T47D (cell line): Measurements from ENCODE around the gene PTPRK.

Source experiments
- DNase-seq, 2 experiments: peaks; one replicate each; pipeline versions ENCODE4 v3.0.0 to v3.0.0-alpha.2; 2011 to 2012; ENCODE audit warnings: low read depth in 1 of 2, low spot score in 1 of 2
- JUND ChIP-seq: IDR thresholded peaks from 2 replicates; pipeline ENCODE4 v1.6.1; 2012; ENCODE audit warnings: low read depth
- in situ Hi-C: cut with HindIII; loops from 2 replicates; pipeline ENCODE4 v1.10.0; 2016; ENCODE audit warnings: low sequenced_read_pairs, low pct_unique_long_range_greater_than_20kb

The PTPRK gene

GRCh38 chr6:128409003-128409402 is 111.4 kb downstream of the PTPRK start:
- TF ChIP-seq JUND = no peak
- no peak for DNase-seq
- in situ Hi-C loops = no loop called here

GRCh38 chr6:128406453-128406852 is 113.9 kb downstream of the PTPRK start:
- TF ChIP-seq JUND = no peak
- DNase-seq = no peak
- in situ Hi-C loops = no loop called here

GRCh38 chr6:128403618-128404444 is 116.6 kb downstream of the PTPRK start:
- peak in 1 of 2 experiments; percentile 7 for DNase-seq
- in situ Hi-C loops = no loop called here
- TF ChIP-seq JUND = no peak

- no peak for TF ChIP-seq JUND
- DNase-seq = no peak
- in situ Hi-C loops = no loop called here
Observed at GRCh38 chr6:128400875-128401274, 119.5 kb downstream of the PTPRK start.

- TF ChIP-seq JUND = no peak
- in situ Hi-C loops = no loop called here
- no peak for DNase-seq
Observed at GRCh38 chr6:128397996-128398395, 122.4 kb downstream of the PTPRK start.

GRCh38 chr6:128395596-128395995 is 124.8 kb downstream of the PTPRK start:
- no peak for DNase-seq
- in situ Hi-C loops = no loop called here
- no peak for TF ChIP-seq JUND

GRCh38 chr6:128395188-128395587 is 125.2 kb downstream of the PTPRK start:
- in situ Hi-C loops = no loop called here
- TF ChIP-seq JUND = no peak

GRCh38 chr6:128394167-128394566 is 126.2 kb downstream of the PTPRK start:
- no peak for TF ChIP-seq JUND
- in situ Hi-C loops = no loop called here
- no peak for DNase-seq

More at GRCh38 chr6:128395188-128395587, 125.2 kb downstream of the PTPRK start:
- no peak for DNase-seq

GRCh38 chr6:128389820-128390534 is 130.4 kb downstream of the PTPRK start:
- TF ChIP-seq JUND = no peak
- DNase-seq = no peak
- in situ Hi-C loops = no loop called here

GRCh38 chr6:128388380-128388779 is 132.0 kb downstream of the PTPRK start:
- DNase-seq = no peak
- TF ChIP-seq JUND = no peak
- in situ Hi-C loops = no loop called here

- DNase-seq = no peak
- TF ChIP-seq JUND = no peak
- in situ Hi-C loops = no loop called here
Observed at GRCh38 chr6:128380891-128381290, 139.5 kb downstream of the PTPRK start.

GRCh38 chr6:128379577-128379976 is 140.8 kb downstream of the PTPRK start:
- TF ChIP-seq JUND = no peak

GRCh38 chr6:128376952-128377503 is 143.4 kb downstream of the PTPRK start:
- no peak for DNase-seq
- in situ Hi-C loops = no loop called here
- TF ChIP-seq JUND = no peak

More at GRCh38 chr6:128379577-128379976, 140.8 kb downstream of the PTPRK start:
- no peak for DNase-seq
- in situ Hi-C loops = no loop called here

GRCh38 chr6:128371136-128371535 is 149.3 kb downstream of the PTPRK start:
- in situ Hi-C loops = no loop called here
- TF ChIP-seq JUND = no peak
- DNase-seq = no peak
